MM.1S (cell line): ENCODE data around the gene RPL22L1.

ENCODE experiments used
- DNase-seq: peaks from one replicate; pipeline ENCODE4 v3.0.0-alpha.2; 2015
- H2AFZ ChIP-seq: fragments of 300-600 bp; sonication (generic); 2 replicates; pipeline ENCODE4 v1.6.0; 2016; ENCODE audit warnings: antibody characterized with exemption, low read length
- H3F3A ChIP-seq: fragments of 300-600 bp; sonication (generic); 2 replicates; pipeline ENCODE4 v1.6.1; 2016; ENCODE audit warnings: mild to moderate bottlenecking, antibody characterized with exemption, low read length, moderate library complexity, mixed read lengths; ENCODE audit not compliant: insufficient read depth
- H3K27ac ChIP-seq: fragments of 300-600 bp; sonication (generic); 2 replicates; pipeline ENCODE4 v1.5.1; 2016; ENCODE audit warnings: mild to moderate bottlenecking, low read length
- H3K27me3 ChIP-seq: fragments of 300-600 bp; sonication (generic); replicated peaks from 2 replicates; pipeline ENCODE4 v1.6.0; 2016; ENCODE audit warnings: low read length; ENCODE audit not compliant: insufficient read depth
- H3K36me3 ChIP-seq: fragments of 300-600 bp; sonication (generic); replicated peaks from 2 replicates; pipeline ENCODE4 v1.6.1; 2016; ENCODE audit warnings: mild to moderate bottlenecking, low read length, mixed read lengths; ENCODE audit not compliant: insufficient read depth
- H3K4me1 ChIP-seq: fragments of 300-600 bp; sonication (generic); 2 replicates; pipeline ENCODE4 v1.6.1; 2016; ENCODE audit warnings: low read length, mixed read lengths
- H3K4me2 ChIP-seq: fragments of 300-600 bp; sonication (generic); 2 replicates; pipeline ENCODE4 v1.6.0; 2016; ENCODE audit warnings: low read depth, low read length
- H3K4me3 ChIP-seq: fragments of 300-600 bp; sonication (generic); 2 replicates; pipeline ENCODE4 v1.5.1; 2016; ENCODE audit warnings: low read length, mixed read lengths
- H3K79me2 ChIP-seq: fragments of 300-600 bp; sonication (generic); 2 replicates; pipeline ENCODE4 v1.6.1; 2016; ENCODE audit warnings: mixed run types, low read length, mixed read lengths
- H3K9ac ChIP-seq: fragments of 300-600 bp; sonication (generic); 2 replicates; pipeline ENCODE4 v1.6.1; 2016; ENCODE audit warnings: low read length, mixed read lengths
- H3K9me2 ChIP-seq: fragments of 300-600 bp; sonication (generic); replicated peaks from 2 replicates; pipeline ENCODE4 v1.6.1; 2016; ENCODE audit warnings: mild to moderate bottlenecking, low read length, mixed read lengths; ENCODE audit not compliant: insufficient read depth
- H3K9me3 ChIP-seq: fragments of 300-600 bp; sonication (generic); replicated peaks from 2 replicates; pipeline ENCODE4 v1.6.1; 2016; ENCODE audit warnings: mild to moderate bottlenecking, low read length, mixed read lengths; ENCODE audit not compliant: insufficient read depth
- H4K20me1 ChIP-seq: fragments of 300-600 bp; sonication (generic); 2 replicates; pipeline ENCODE4 v1.6.1; 2016; ENCODE audit warnings: mild to moderate bottlenecking, low read length, moderate library complexity, mixed read lengths; ENCODE audit not compliant: insufficient read depth
- EZH2 ChIP-seq: fragments of 300-600 bp; sonication (generic); optimal IDR thresholded peaks from 2 replicates; pipeline ENCODE3; 2017; ENCODE audit warnings: low read depth, mild to moderate bottlenecking, antibody characterized with exemption, low read length, mixed read lengths
- EZH2phosphoT487 ChIP-seq: fragments of 300-600 bp; sonication (generic); IDR thresholded peaks from 2 replicates; pipeline ENCODE4 v1.6.1; 2018; ENCODE audit warnings: antibody characterized with exemption, low read length
- TF ChIP-seq, protein P1 (sequence below): fragments of 300-600 bp; sonication (generic); IDR thresholded peaks from 2 replicates; pipeline ENCODE4 v1.5.1; 2016; ENCODE audit warnings: antibody characterized with exemption, low read length, mixed read lengths

Gene RPL22L1

DNA sequence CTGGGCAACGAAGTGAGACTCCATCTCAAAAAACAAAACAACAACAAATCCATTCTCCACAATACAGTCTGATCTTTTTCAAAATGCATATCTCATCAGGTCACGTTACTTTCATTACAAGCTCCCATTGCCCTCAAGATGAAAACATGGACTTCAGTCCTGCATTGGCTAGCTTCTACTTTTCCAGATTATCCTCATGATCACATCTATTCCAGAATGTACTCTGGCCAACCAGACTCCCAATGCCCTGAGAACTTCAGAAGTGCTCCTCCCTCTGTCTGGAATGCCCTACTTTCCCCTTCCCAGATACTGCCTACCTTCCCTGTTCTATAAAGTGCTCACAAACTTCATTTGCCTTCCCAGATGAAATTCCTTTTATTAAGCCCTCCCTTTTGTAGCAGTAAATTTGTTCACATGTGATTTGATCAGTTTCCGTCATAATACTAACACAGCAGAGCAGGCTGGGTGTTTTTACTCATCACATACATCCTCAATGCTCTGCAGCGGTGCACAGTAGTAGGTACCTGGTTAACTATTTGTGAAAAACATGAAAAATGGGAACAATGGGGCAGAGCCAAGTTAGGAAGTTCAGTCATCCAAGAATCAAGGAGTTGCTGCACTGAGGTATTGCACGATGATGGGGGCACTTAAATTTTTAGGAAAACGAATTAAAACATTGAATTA is 5.3 kb downstream of the RPL22L1 start:
- DNase-seq, result no peak
- TF ChIP-seq, protein P1, sequence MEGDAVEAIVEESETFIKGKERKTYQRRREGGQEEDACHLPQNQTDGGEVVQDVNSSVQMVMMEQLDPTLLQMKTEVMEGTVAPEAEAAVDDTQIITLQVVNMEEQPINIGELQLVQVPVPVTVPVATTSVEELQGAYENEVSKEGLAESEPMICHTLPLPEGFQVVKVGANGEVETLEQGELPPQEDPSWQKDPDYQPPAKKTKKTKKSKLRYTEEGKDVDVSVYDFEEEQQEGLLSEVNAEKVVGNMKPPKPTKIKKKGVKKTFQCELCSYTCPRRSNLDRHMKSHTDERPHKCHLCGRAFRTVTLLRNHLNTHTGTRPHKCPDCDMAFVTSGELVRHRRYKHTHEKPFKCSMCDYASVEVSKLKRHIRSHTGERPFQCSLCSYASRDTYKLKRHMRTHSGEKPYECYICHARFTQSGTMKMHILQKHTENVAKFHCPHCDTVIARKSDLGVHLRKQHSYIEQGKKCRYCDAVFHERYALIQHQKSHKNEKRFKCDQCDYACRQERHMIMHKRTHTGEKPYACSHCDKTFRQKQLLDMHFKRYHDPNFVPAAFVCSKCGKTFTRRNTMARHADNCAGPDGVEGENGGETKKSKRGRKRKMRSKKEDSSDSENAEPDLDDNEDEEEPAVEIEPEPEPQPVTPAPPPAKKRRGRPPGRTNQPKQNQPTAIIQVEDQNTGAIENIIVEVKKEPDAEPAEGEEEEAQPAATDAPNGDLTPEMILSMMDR, result no peak
- TF ChIP-seq EZH2 (no peak), EZH2phosphoT487 (no peak)
- no peak overlapping the region for H3K27ac ChIP-seq

GRCh38 chr3:170863816-170864215 is 6.2 kb downstream of the RPL22L1 start:
- Histone ChIP-seq H4K20me1 (peaks cover 23% of the 10 kb centered on the region; the same call in 1 of the 2 replicates), H3K9me2 (no peaks in the 10 kb centered on the region), H3K27ac (no peak overlapping the region), H3F3A (peaks cover 41% of the 10 kb centered on the region), H3K36me3 (peaks cover 13% of the 10 kb centered on the region), H3K4me3 (no peak overlapping the region), H3K9ac (no peak overlapping the region), H3K4me1 (peaks cover 8% of the 10 kb centered on the region), H3K4me2 (no peak overlapping the region), H2AFZ (no peak overlapping the region), H3K27me3 (no peaks in the 10 kb centered on the region), H3K9me3 (no peaks in the 10 kb centered on the region), H3K79me2 (peaks cover 16% of the 10 kb centered on the region)
- DNase-seq, result no peak
- TF ChIP-seq, protein P1, result no peak
- no peak for TF ChIP-seq EZH2
- TF ChIP-seq EZH2phosphoT487, result no peak

More for the DNA sequence above, 5.3 kb downstream of the RPL22L1 start:
- Histone ChIP-seq H3K9me3 (no peaks in the 10 kb centered on the region), H3F3A (peaks cover 49% of the 10 kb centered on the region), H3K4me1 (peaks cover 8% of the 10 kb centered on the region), H3K79me2 (peaks cover 24% of the 10 kb centered on the region), H3K36me3 (peaks cover 13% of the 10 kb centered on the region), H3K4me2 (no peak overlapping the region), H3K9me2 (no peaks in the 10 kb centered on the region), H3K9ac (no peak overlapping the region), H3K27me3 (no peaks in the 10 kb centered on the region), H4K20me1 (peaks cover 23% of the 10 kb centered on the region; the same call in 1 of the 2 replicates), H3K4me3 (no peak overlapping the region), H2AFZ (no peak overlapping the region)

DNA sequence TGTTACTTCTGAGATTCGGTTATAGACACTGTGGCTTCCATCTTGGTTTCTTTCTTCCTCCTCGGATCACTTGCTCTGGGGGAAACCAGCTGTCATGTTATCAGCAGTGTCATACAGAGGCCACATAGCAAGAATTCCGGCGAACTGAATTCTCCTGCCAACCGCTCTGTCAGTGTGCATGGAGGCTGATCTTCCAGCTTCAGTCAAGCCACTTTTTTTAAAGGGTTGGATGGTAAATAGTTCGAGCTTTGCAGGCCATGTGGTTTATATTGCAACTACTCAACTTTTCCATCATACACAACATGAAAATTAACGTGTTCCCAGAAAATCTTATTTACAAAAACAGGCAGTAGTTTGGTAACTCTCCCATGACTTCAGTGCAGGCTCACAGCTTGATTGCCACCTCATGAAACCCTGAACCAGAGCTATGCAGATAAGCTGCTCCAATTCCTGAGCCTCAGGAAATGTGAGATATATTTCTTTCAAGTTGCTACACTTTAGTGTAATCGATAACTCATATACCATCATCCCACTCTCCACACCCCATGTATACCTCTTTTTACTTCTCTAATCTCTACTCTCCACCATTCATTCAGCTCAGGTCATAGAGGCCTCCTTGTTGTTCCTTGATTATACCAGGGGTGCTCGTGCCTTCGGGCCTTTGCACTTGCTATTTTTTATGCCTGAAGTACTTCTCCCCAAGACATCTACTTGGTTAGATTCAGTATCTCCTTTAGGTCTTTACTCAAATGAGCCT is 7.2 kb downstream of the RPL22L1 start:
- Histone ChIP-seq H3K27me3 (no peaks in the 10 kb centered on the region), H3F3A (peaks cover 33% of the 10 kb centered on the region), H3K9me3 (no peaks in the 10 kb centered on the region), H3K36me3 (peaks cover 9% of the 10 kb centered on the region), H2AFZ (no peak overlapping the region), H3K4me3 (no peak overlapping the region), H3K4me1 (peaks cover 5% of the 10 kb centered on the region), H4K20me1 (peaks cover 20% of the 10 kb centered on the region; the same call in 1 of the 2 replicates), H3K9me2 (no peaks in the 10 kb centered on the region), H3K79me2 (peaks cover 5% of the 10 kb centered on the region), H3K4me2 (no peak overlapping the region), H3K9ac (no peak overlapping the region), H3K27ac (no peak overlapping the region)
- TF ChIP-seq EZH2phosphoT487 (no peak), EZH2 (no peak)
- TF ChIP-seq, protein P1, result no peak
- no peak for DNase-seq
